ENCODE measurements around the gene S100A2.
"Not testable (repeated sequence)": the region's sequence is repeated elsewhere in the genome, so short reads cannot be mapped to it uniquely, and the experiment has no call there.

The S100A2 gene

DNA sequence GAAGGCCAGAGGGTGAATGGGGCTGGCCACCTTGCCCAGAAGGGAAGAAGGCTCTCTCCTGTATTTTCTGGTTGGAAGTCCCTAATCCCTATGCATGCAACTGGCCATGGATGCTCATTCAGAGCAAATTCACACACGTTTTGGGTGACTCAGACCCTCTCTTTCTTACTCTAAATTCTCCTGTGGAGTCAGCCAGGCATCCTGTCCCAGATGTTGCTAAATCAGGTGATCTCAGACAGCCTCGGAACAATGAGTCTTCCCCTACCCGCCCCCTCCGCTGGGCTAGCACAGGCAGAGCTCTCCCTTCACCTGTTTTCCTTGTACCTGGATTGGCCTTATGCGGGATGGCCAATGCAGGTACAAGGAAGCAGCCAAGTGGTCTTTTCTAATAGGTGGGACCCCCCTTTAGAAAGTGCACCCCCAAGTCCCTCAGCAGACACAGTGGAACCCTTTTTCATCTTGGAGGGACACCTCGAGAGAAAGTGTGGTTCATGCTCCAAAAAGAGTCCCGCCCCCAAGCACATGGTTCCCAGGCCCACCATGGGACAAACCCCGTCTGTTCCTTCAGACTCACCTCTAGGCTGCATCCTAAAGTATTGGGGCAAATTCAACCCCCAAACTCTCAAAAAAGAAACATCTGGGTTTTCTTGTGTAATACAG, 38.5 kb downstream of the S100A2 start:
- peak; percentile 2 for DNase-seq

DNA sequence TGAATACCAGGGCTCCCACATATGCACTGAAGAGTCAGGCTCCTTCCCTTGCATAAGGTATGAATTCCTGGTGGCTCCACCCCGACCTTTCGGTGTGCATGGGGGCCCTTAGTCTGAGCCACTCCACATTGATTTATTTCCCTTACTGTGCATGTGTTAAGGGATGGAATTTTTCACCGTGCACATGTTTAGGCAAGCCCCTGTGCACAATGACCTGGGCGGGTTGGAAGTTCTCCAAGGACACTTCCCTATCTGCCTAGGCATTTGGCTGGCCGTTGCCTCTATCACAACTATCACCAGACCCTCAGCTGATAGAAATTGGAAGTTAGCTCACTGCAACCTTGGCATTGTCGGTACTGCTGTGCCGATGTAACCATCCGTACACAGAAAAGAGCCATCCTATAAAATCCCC, 39.5 kb downstream of the S100A2 start:
- DNase-seq: no peak

DNA sequence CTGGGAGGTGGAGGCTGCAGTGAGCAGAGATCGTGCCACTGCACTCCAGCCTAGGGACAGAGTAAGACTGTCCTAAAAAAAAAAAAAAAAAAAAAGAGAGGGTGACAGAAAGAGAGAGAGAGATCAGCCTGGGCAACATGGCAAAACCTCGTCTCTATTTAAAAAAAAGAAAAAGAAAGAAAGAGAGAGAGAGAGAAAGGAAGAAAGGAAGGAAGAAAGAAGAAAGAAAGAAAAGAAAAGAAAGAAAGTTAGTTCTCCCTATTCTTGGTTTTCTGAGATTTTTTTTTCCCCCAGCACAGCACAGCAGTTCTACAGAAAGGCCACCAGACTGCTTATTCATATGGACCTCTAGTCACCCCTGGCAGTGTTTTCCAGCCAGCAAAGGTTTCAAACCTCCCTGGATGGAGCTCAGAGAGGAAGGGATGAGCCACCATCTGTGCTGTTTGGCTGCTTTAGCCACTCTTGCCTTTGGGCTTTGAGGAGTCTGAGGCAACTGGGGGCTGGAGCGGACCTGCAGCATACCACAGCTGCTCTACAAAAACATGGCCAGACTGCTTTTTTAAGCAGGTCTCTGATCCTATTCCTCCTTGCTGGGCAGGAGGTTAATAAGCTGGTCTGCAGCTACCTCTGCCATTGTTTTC, 40.4 kb downstream of the S100A2 start:
- DNase-seq: no peak

DNA sequence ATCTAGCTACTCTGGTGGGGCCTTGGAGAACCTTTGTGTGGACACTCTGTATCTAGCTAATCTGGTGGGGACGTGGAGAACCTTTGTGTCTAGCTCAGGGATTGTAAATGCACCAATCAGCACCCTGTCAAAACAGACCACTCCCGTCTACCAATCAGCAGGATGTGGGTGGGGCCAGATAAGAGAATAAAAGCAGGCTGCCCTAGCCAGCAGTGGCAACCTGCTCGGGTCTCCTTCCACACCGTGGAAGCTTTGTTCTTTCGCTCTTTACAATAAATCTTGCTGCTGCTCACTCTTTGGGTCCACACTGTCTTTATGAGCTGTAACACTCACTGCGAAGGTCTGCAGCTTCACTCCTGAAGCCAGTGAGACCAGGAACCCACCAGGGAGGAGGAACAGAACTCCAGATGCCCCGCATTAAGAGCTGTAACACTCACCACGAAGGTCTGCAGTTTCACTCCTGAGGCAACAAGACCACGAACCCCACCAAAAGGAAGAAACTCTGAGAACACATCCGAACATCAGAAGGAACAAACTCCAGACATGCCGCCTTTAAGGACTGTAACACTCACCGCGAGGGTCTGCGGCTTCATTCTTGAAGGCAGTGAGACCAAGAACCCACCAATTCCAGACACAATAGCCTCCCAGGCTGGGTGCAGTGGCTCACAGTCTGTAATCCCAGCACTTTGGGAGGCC, 43.1 kb downstream of the S100A2 start:
- not testable (repeated sequence) for DNase-seq

DNA sequence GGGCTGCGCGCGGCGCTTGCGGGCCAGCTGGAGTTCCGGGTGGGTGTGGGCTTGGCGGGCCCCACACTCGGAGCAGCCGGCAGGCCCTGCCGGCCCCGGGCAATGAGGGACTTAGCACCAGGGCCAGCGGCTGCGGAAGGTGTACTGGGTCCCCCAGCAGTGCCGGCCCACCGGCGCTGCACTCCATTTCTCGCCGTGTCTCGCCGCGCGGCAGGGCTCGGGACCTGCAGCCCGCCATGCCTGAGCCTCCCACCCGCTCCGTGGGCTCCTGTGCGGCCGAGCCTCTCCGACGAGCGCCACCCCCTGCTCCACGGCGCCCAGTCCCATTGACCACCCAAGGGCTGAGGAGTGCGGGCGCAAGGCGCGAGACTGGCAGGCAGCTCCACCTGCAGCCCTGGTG, 43.8 kb downstream of the S100A2 start:
- DNase-seq: not testable (repeated sequence)

DNA sequence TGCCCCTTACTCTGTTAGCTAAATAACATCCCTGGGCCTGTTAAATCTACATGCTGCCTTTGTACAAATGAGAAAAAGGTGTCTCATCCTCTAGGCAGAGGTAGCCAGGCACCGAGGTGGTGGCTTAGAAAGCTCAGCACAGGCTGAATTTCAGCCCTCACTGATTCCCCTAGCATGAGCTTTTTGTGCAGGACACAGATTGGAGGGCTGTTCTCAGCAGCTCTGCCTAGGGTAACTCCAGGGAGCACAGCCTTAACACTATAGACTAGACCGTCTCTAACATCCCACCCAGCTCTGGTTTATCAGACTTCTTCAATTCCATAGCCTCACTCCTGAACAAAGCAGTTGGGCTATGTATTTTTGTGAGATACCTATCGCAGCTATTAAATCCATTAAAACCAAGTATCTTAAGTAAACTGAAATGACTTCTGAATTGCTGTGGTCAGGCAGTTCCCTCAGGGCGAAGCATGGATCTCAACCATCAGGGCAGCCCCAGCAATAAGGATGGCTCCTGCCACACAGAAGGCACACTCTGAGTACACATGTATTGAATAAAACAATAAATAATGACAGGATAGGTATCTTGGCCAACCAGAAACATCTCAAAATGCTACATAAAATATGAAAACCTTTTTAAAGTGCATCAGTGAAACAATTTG, 44.7 kb downstream of the S100A2 start:
- DNase-seq: no peak

DNA sequence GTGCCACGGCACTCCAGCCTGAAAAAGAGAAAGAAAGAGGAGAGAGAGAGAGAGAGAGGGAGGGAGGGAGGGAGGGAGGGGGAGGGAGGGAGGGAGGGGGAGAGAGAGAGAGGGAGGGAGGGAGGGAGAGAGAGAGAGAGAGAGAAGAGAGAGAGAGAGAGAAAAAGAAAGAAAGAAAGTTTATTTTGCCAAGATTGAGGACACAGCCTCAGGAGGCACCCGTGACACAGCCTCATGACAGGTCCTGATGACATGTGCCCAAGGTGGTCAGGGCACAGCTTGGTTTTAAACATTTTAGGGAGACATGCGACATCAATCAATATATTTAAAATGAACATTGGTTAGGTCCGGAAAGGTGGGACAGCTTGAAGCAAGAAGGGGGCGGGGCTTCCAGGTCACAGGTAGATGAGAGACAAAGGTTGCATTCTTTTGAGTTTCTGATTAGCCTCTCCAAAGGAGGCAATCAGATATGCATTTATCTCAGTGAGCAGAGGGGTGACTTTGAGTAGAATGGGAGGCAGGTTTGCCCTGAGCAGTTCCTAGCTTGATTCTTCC, 45.4 kb downstream of the S100A2 start:
- not testable (repeated sequence) for DNase-seq

DNA sequence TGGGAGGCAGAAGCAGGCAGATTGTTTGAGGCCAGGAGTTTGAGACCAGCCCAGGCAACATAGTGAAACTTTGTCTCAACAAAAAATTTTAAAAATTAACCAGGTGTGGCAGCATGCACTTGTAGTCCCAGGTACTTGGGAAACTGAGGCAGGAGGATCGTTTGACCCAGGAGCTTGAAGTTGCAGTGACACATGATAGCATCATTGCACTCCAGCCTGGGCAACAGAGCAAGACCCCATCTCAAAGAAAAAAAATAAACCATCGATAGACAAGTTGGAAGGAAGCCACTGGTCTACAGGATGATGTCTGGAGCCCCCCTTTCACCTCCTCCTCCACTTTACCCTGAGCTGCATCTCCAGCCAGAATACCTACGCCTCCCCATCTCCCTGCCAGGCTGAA, 46.4 kb downstream of the S100A2 start:
- no peak for DNase-seq

DNA sequence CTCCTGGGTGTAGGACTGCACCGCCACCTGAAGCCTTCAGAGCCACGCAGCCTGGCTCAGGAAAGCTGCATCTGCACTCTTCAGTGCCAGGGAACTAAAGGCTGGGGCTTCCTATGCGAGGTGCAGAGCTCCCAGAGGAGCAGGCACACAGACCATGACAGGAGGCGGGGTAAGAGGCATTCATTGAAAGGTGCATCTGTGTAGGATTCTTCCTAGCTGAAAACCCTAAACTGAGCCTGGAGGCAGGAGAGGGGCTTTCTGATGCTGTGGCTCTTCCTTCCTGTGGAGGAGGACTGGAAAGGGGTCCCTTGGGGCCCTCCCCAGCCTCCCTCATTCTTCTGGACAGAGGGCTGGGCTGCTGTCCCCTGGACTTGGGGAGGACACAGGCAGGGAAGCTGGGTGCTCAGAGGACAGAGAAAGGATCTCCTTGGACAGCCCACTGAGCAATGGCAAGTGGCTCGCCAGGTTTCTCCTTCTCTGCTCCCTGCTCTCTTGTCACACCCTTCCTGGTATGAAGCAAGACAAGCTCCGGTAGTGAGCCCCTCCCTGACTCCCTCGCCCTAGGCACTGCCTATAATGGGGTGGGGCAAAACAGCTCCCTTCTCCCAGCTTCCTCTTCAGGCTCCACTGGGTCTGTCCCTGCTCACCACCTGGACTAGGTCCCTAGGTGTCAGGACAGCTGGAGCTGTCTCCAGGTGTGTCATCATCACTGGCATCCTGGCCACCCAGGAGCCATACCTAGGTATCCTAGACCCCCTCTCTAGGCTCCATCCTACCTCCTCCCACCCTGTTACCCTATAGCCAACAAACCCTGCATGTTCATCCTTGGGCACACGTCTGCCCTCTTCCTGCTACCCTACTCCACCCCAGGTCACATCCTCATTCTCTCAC, 49.9 kb downstream of the S100A2 start:
- no peak for DNase-seq

DNA sequence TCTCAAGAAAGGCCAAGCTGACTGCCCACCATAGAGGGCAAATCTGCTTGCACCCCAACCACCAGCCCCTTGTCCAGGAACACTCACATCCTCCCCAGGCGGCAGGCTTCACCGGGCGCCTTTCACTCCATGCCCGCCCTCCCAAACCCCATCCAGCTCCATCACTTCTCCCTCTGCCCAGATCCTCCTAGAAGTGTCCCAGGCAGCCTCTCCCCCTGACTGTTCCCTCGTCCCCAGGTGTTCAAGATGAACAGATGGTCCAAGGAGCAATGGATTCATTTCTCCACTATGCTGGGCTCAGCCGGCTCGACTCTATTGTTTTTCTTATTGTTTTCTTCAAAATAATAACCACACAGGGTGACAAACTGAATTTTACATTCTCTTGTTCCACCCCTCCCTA, 52.0 kb downstream of the S100A2 start:
- DNase-seq: no peak

DNA sequence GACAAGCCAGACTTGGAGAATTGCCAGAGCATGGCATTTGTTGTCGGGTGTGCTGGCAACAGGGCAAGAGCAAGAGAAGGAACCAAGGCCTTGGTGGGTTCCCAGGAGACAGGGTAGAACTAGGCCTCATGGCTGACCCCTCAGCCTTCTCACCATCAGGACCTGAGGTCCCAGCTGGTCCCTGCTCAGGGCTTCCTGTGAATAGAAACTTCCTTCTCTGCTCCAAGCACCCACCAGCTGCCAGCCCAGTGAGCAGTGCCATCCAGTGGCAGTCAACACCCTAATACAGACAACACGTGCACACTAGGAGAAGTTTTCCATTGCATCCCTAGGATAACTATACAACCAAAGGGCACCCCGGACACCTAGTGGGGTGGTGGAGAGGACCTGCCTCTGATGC, 52.6 kb downstream of the S100A2 start:
- DNase-seq: no peak

All from right forelimb (tissue), 1 donor.